ENCODE measurements around the gene EPPIN. TPM values are rescaled to one million over a fixed set of nuclear protein-coding genes. Genes with fewer than 3 reads are reported as not detected.
A peak's percentile ranks its signal among the peaks of the same experiment; 100 is the strongest.
"Not testable (repeated sequence)": the region's sequence is repeated elsewhere in the genome, so short reads cannot be mapped to it uniquely, and the experiment has no call there.

The EPPIN gene
- total and polyA plus RNA-seq, 5 experiments from 2014 or later = not detected

GRCh38 chr20:45575931-45576330 is 28.7 kb upstream of the EPPIN start:
- ATAC-seq (no peak), DNase-seq (no peak)
- POLR2A ChIA-PET = no interaction called here
- no peaks in the 10 kb centered on the region for H3K36me3 Mint-ChIP-seq
- H3K27me3 Mint-ChIP-seq = peaks cover 10 to 41% (median 21%) of the 10 kb centered on the region in 5 donors
- H3K4me3 Mint-ChIP-seq = no peak overlapping the region
- H3K27ac Mint-ChIP-seq = no peak overlapping the region
- H3K4me1 Mint-ChIP-seq = no peaks in the 10 kb centered on the region
- no peaks in the 10 kb centered on the region for H3K9me3 Mint-ChIP-seq

- DNase-seq, POLR2A ChIA-PET, ATAC-seq, H3K9me3 Mint-ChIP-seq, H3K4me3 Mint-ChIP-seq, H3K36me3 Mint-ChIP-seq, H3K27ac Mint-ChIP-seq, H3K4me1 Mint-ChIP-seq: not testable (repeated sequence)
- H3K27me3 Mint-ChIP-seq = peaks cover 10 to 35% (median 13%) of the 10 kb centered on the region in 5 donors
Observed at GRCh38 chr20:45569650-45570049, 22.4 kb upstream of the EPPIN start.

GRCh38 chr20:45564760-45565276 is 17.6 kb upstream of the EPPIN start:
- H3K4me1 Mint-ChIP-seq = no peaks in the 10 kb centered on the region

GRCh38 chr20:45555198-45555597 is 8.0 kb upstream of the EPPIN start:
- no peaks in the 10 kb centered on the region for H3K4me1 Mint-ChIP-seq
- no peak overlapping the region for H3K4me3 Mint-ChIP-seq
- DNase-seq (no peak), ATAC-seq (no peak)
- H3K36me3 Mint-ChIP-seq = peaks cover 0 to 8% (median 0%) of the 10 kb centered on the region in 3 donors
- H3K27me3 Mint-ChIP-seq = peaks cover 10 to 41% (median 17%) of the 10 kb centered on the region in 5 donors
- peaks cover 0 to 15% (median 2%) of the 10 kb centered on the region in 9 donors for H3K9me3 Mint-ChIP-seq
- POLR2A ChIA-PET = no interaction called here
- no peak overlapping the region for H3K27ac Mint-ChIP-seq

More at GRCh38 chr20:45564760-45565276, 17.6 kb upstream of the EPPIN start:
- H3K4me3 Mint-ChIP-seq = no peak overlapping the region
- peaks cover 0 to 3% (median 0%) of the 10 kb centered on the region in 9 donors for H3K9me3 Mint-ChIP-seq
- H3K27ac Mint-ChIP-seq = no peak overlapping the region
- POLR2A ChIA-PET = no interaction called here
- ATAC-seq = no peak
- no peak for DNase-seq
- peaks cover 23 to 59% (median 27%) of the 10 kb centered on the region in 5 donors for H3K27me3 Mint-ChIP-seq
- no peaks in the 10 kb centered on the region for H3K36me3 Mint-ChIP-seq

GRCh38 chr20:45552456-45552855 is 5.3 kb upstream of the EPPIN start:
- POLR2A ChIA-PET = no interaction called here
- H3K27me3 Mint-ChIP-seq = peaks cover 8 to 43% (median 26%) of the 10 kb centered on the region in 5 donors
- peaks cover 0 to 10% (median 0%) of the 10 kb centered on the region in 3 donors for H3K36me3 Mint-ChIP-seq
- H3K9me3 Mint-ChIP-seq = peaks cover 0 to 17% (median 2%) of the 10 kb centered on the region in 9 donors
- H3K4me1 Mint-ChIP-seq = peaks cover 0 to 2% (median 0%) of the 10 kb centered on the region in 4 donors
- no peak for DNase-seq
- no peak for ATAC-seq
- no peak overlapping the region for H3K27ac Mint-ChIP-seq
- H3K4me3 Mint-ChIP-seq = no peak overlapping the region

GRCh38 chr20:45550765-45551164 is 3.6 kb upstream of the EPPIN start:
- ATAC-seq (no peak), DNase-seq (no peak)
- peaks cover 7 to 44% (median 23%) of the 10 kb centered on the region in 5 donors for H3K27me3 Mint-ChIP-seq
- POLR2A ChIA-PET = no interaction called here
- no peak overlapping the region for H3K27ac Mint-ChIP-seq
- H3K4me1 Mint-ChIP-seq = peaks cover 0 to 2% (median 0%) of the 10 kb centered on the region in 4 donors
- peaks cover 0 to 10% (median 0%) of the 10 kb centered on the region in 3 donors for H3K36me3 Mint-ChIP-seq
- H3K4me3 Mint-ChIP-seq = no peak overlapping the region
- H3K9me3 Mint-ChIP-seq = peaks cover 0 to 17% (median 2%) of the 10 kb centered on the region in 9 donors

- H3K4me1 Mint-ChIP-seq = peaks cover 0 to 2% (median 0%) of the 10 kb centered on the region in 4 donors
- DNase-seq (no peak), ATAC-seq (no peak)
- peaks cover 16 to 35% (median 24%) of the 10 kb centered on the region in 5 donors for H3K27me3 Mint-ChIP-seq
- POLR2A ChIA-PET = no interaction called here
- peaks cover 0 to 5% (median 0%) of the 10 kb centered on the region in 3 donors for H3K36me3 Mint-ChIP-seq
- peaks cover 0 to 14% (median 2%) of the 10 kb centered on the region in 9 donors for H3K9me3 Mint-ChIP-seq
- H3K4me3 Mint-ChIP-seq = no peak overlapping the region
- no peak overlapping the region for H3K27ac Mint-ChIP-seq
Observed at GRCh38 chr20:45548410-45548809, 1.2 kb upstream of the EPPIN start.

- Mint-ChIP-seq H3K4me1 (peaks cover 0 to 2% (median 0%) of the 10 kb centered on the region in 4 donors), H3K36me3 (peaks cover 0 to 4% (median 0%) of the 10 kb centered on the region in 3 donors), H3K4me3 (no peak overlapping the region), H3K27ac (no peak overlapping the region), H3K27me3 (peaks cover 24 to 45% (median 32%) of the 10 kb centered on the region in 5 donors), H3K9me3 (peaks cover 0 to 8% (median under 1%) of the 10 kb centered on the region in 9 donors)
- ATAC-seq (no peak), DNase-seq (no peak)
- POLR2A ChIA-PET = no interaction called here
Observed at GRCh38 chr20:45545754-45546453, 1.3 kb downstream of the EPPIN start.

GRCh38 chr20:45545351-45545750 is 1.9 kb downstream of the EPPIN start:
- DNase-seq (no peak), ATAC-seq (no peak)
- peaks cover 0 to 2% (median 0%) of the 10 kb centered on the region in 4 donors for H3K4me1 Mint-ChIP-seq
- no peak overlapping the region for H3K27ac Mint-ChIP-seq
- H3K27me3 Mint-ChIP-seq = peaks cover 28 to 46% (median 34%) of the 10 kb centered on the region in 5 donors
- no peak overlapping the region for H3K4me3 Mint-ChIP-seq
- POLR2A ChIA-PET = no interaction called here
- peaks cover 0 to 4% (median 0%) of the 10 kb centered on the region in 9 donors for H3K9me3 Mint-ChIP-seq
- peaks cover 0 to 3% (median 0%) of the 10 kb centered on the region in 3 donors for H3K36me3 Mint-ChIP-seq

GRCh38 chr20:45539382-45539781 is 7.8 kb downstream of the EPPIN start, which contains the start of gene WFDC6:
Gene WFDC6, minus strand, starts transcription at chr20:45539482. Its CDS starts 75 bp downstream, at chr20:45539407.
- Mint-ChIP-seq H3K27me3 (peaks cover 22 to 37% (median 29%) of the 10 kb centered on the region in 5 donors), H3K27ac (peak within 1 kb of the TSS in 1 of 10 donors; percentile 58), H3K36me3 (no peaks in the 10 kb centered on the region), H3K4me3 (no peak within 1 kb of the TSS), H3K4me1 (no peaks in the 10 kb centered on the region), H3K9me3 (no peaks in the 10 kb centered on the region)
- ATAC-seq (no peak), DNase-seq (no peak)
- POLR2A ChIA-PET = no interaction called here

GRCh38 chr20:45538209-45538799 is 8.9 kb downstream of the EPPIN start:
- ATAC-seq (no peak), DNase-seq (no peak)
- Mint-ChIP-seq H3K27ac (no peak overlapping the region), H3K4me3 (no peak overlapping the region), H3K4me1 (no peaks in the 10 kb centered on the region), H3K9me3 (no peaks in the 10 kb centered on the region), H3K27me3 (peaks cover 21 to 37% (median 25%) of the 10 kb centered on the region in 5 donors), H3K36me3 (no peaks in the 10 kb centered on the region)
- POLR2A ChIA-PET = no interaction called here

GRCh38 chr20:45527294-45527693 is 19.9 kb downstream of the EPPIN start:
- Mint-ChIP-seq H3K9me3 (no peaks in the 10 kb centered on the region), H3K4me3 (no peak overlapping the region), H3K4me1 (no peaks in the 10 kb centered on the region), H3K27ac (no peak overlapping the region), H3K36me3 (no peaks in the 10 kb centered on the region), H3K27me3 (peaks cover 27 to 67% (median 32%) of the 10 kb centered on the region in 5 donors)
- DNase-seq (no peak), ATAC-seq (no peak)
- POLR2A ChIA-PET = interaction anchor here (0.7 kb wide), 1 partner anchor 143 kb away, joined by 4 read pairs; the partner anchor contains the start of gene WFDC11

- Mint-ChIP-seq H3K36me3 (no peaks in the 10 kb centered on the region), H3K9me3 (peaks cover 0 to 2% (median 0%) of the 10 kb centered on the region in 9 donors), H3K27me3 (peaks cover 29 to 72% (median 33%) of the 10 kb centered on the region in 5 donors), H3K27ac (no peak overlapping the region), H3K4me3 (no peak overlapping the region), H3K4me1 (no peaks in the 10 kb centered on the region)
- DNase-seq (no peak), ATAC-seq (no peak)
- POLR2A ChIA-PET = no interaction called here
Observed at GRCh38 chr20:45523821-45524220, 23.4 kb downstream of the EPPIN start.

Measured in naive thymus-derived CD8-positive, alpha-beta T cell (primary cell).